Measurements from ENCODE around the gene MAST4.

Gene MAST4

GRCh38 chr5:66850354-66851075 lies 254.3 kb downstream of the MAST4 start:
- DNase-seq = no peak

DNA sequence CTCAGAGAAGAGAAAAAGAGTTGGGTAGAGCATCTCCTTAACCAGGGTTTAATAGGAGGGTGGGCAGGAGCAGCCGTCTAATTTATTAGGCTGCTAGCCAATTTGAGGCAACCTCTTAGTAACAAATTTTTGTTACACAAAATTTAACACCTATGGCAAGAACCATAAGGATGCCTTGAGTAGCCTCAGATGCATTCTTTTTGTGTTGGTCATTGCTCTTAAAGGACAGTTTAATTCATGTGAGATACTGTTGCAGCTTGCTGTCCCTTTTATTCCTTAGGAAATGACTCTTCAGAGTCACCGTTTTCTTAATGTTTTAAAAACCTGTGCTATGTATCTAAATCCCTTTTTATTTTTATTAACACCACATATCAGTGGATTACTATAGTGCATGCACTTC lies 255.1 kb downstream of the MAST4 start:
- DNase-seq = no peak

DNA sequence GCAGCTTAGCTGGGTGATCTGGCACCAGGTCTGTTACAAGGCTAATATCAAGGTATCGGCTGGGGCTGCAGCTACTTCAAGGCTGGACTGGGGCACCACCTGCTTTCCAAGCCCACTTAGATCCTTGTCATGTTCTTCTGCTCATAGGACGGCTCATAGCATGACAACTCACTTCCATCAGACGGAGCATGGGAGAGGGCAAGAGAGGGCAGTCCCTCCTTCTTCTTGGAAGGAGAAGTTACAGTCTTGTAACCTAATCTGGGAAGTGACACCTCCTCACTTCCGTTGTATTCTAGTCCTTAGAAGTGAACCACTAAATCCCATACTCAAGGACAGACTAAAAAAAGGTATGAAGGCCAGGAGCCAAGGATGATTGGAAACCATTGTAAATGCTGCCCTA lies 258.2 kb downstream of the MAST4 start:
- DNase-seq = no peak

GRCh38 chr5:66856041-66856805 lies 260.0 kb downstream of the MAST4 start:
- no peak for DNase-seq

DNA sequence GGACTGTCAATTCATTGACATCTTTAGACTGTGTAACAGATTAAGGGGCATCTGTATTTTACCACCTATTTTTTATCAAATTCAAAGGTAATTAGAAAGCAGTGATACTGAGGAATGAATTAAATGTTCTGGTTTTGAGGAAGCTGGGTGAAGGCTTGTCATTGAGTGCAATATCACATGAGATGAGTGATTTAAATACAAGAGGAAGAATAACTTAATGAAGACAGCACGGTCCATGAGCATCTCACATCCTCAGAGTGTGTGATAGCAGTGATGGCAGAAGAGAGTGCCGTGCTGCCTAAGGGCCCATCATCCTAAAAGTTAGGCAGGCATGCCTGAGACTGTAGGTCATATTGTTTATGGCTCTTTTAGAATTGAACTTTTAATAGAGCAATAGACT lies 263.3 kb downstream of the MAST4 start:
- DNase-seq = no peak

- DNase-seq = no peak
Measured at GRCh38 chr5:66860199-66860975, 264.2 kb downstream of the MAST4 start.

DNA sequence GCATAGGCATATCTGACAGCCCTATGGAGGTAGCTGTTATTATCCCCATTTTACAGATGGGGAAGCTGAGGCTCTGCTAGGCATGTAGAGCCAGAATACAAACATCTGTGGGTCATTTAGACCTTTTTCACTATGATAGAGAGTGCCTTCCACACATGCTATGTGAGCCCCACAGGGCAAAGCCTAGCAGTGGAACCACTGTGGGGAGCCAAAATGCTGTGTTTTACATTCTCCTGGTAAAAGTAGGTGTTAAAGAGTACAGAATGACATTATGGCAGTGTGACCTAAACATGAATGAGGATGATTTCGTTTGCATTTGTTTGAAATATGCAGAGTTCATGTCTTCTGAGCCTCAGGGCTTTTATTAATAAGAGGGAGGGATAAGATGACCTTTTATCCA lies 265.2 kb downstream of the MAST4 start:
- DNase-seq = no peak

GRCh38 chr5:66862020-66862419 lies 265.8 kb downstream of the MAST4 start:
- DNase-seq = no peak

GRCh38 chr5:66863243-66864170 lies 267.3 kb downstream of the MAST4 start:
- DNase-seq = no peak

- DNase-seq = no peak
Measured at GRCh38 chr5:66864240-66864884, 268.2 kb downstream of the MAST4 start.

GRCh38 chr5:66867618-66868322 lies 271.6 kb downstream of the MAST4 start:
- DNase-seq = no peak

DNA sequence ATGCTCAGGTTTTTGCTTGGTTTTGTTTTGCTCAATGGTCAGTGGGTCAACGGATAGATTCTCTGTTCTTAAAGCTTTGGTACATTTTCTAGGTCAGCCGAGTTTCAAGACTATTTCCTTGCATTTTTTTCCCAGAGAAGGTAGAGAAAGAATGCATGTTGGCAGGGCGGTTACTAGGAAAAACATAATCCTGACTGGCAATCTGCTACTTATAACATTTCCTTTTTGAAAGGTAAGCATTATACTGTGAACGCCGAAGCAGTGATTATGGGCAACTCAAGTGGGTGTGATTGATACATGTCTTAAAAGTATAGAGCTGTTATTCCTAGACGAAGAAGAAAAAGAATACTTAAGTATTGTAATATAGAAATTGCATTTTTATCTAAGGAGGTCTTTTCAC lies 273.2 kb downstream of the MAST4 start:
- DNase-seq = no peak

DNA sequence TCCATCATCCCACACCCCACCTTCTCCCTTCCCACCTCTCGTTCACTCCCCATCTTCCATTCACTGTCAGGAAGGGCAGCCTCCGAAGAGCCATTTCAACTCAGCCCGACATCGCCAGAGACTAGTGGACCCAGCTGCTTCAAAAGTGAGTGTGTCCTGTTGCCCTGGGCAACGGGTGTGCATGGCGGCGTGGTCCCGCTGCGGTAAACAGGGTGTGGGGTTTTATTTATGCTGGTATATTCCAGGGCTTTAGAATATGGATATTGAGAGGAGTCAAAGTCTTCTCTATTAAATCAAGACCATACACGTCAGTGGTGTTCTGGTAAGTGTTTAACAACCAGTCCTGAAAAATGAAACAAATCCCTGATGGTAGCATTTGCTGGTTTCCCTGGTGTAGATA lies 274.5 kb downstream of the MAST4 start:
- DNase-seq = no peak

DNA sequence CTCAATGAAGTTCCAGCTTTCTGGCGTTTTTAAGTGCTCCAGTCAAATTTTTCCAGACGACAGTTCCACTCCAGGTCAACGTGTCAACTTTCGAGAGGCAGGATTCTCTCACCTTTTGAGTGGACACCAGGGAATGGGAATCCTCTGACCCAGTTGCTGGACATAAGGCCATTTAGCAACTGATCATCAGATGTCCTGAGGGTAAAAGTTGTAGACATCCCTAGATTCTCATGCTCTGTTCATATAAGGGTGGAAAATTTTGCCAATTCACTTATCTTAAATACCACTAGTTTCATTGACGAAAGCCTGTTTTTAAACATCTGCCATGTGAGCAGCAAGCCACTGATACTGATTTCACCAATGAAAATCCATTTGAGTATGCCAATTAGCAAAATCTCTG lies 275.5 kb downstream of the MAST4 start:
- no peak for DNase-seq

DNA sequence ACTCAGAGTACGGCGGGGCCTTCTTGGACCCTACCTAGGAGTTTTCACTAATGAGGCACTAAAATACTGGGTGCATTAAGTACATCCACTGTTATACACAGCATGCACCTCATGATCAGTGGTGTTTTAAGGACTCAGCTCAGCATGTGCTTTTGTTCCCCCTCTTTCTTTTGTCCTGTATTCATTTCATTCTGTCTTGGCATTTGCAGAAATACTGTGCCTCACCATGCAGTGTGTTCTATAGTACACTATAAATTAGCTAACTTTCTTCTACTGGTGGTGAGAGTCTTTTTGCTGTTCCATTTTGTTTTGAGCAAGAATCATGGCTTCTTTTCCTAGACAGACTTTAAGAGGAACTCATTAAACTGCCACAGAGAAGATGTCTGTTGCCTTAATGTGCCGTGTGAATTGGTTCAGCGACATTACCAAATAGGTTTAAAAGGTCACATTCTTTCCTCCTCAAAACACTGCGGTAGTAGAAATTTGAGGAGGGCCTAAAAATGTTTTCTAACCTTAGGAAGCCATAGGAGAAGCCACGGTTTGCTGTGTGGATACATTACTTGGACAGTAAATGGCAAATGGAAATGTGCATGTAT lies 276.6 kb downstream of the MAST4 start:
- DNase-seq = no peak

GRCh38 chr5:66874004-66874403 lies 277.8 kb downstream of the MAST4 start:
- DNase-seq = no peak

DNA sequence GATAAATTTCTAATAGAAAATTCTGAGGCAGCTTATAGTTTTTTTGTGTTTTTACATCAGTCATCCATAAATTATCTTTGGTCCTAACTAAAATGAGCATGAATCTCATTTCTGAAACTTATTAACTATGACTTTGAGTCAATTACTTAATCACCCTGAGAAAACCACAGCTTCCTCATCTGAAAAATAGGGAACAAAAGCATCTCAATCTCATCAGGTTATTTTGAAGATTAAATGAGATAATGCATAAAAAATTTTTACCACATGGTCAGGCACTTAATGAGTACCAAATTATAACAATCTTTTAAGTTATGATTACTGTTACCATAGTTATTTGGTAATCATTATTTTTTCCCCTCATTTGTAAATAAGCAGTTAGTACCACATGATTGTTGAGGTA lies 279.1 kb downstream of the MAST4 start:
- no peak for DNase-seq

- DNase-seq = no peak
Measured at GRCh38 chr5:66876266-66876807, 280.1 kb downstream of the MAST4 start.

- no peak for DNase-seq
Measured at GRCh38 chr5:66877843-66878242, 281.6 kb downstream of the MAST4 start.

- DNase-seq = no peak
Measured at GRCh38 chr5:66880401-66880800, 284.2 kb downstream of the MAST4 start.
